HuH-7.5 (cell line): Measurements from ENCODE around the gene ALDOA.
A peak's percentile ranks its signal among the peaks of the same experiment; 100 is the strongest.

Experiments
- DNase-seq: peaks from one replicate; pipeline ENCODE4 v3.0.0; 2011; ENCODE audit warnings: low spot score

The ALDOA gene

GRCh38 chr16:30069611-30070462 lies 4.3 kb downstream of the ALDOA start:
- DNase-seq: no peak

GRCh38 chr16:30070490-30070889 lies 4.9 kb downstream of the ALDOA start:
- DNase-seq: no peak

- DNase-seq: peak; percentile 94
Observed at GRCh38 chr16:30075503-30076275, 10.1 kb downstream of the ALDOA start, which contains the start of gene PPP4C. PPP4C (plus strand) TSS chr16:30075994; CDS start chr16:30076378, 384 bp downstream.

GRCh38 chr16:30076276-30076791 lies 10.8 kb downstream of the ALDOA start:
- no peak for DNase-seq

- DNase-seq: no peak
Observed at GRCh38 chr16:30077656-30078055, 12.1 kb downstream of the ALDOA start.

- DNase-seq: no peak
Observed at GRCh38 chr16:30078744-30079143, 13.2 kb downstream of the ALDOA start.

- DNase-seq: no peak
Observed at GRCh38 chr16:30079480-30079879, 13.9 kb downstream of the ALDOA start.

GRCh38 chr16:30082545-30083090 lies 17.1 kb downstream of the ALDOA start:
- peak; percentile 46 for DNase-seq

GRCh38 chr16:30083216-30084055 lies 17.9 kb downstream of the ALDOA start:
- DNase-seq: no peak

GRCh38 chr16:30084096-30084815 lies 18.7 kb downstream of the ALDOA start:
- DNase-seq: no peak

- no peak for DNase-seq
Observed at GRCh38 chr16:30084816-30085159, 19.2 kb downstream of the ALDOA start.

GRCh38 chr16:30085247-30085646 lies 19.7 kb downstream of the ALDOA start:
- DNase-seq: no peak

- DNase-seq: no peak
Observed at GRCh38 chr16:30085820-30086219, 20.3 kb downstream of the ALDOA start.

GRCh38 chr16:30086291-30087140 lies 21.0 kb downstream of the ALDOA start:
- no peak for DNase-seq

- DNase-seq: no peak
Observed at GRCh38 chr16:30087181-30087898, 21.8 kb downstream of the ALDOA start.

- DNase-seq: no peak
Observed at GRCh38 chr16:30088237-30088831, 22.8 kb downstream of the ALDOA start.

- no peak for DNase-seq
Observed at GRCh38 chr16:30088832-30089624, 23.5 kb downstream of the ALDOA start.
